Ishikawa (cell line): Measurements from ENCODE around the gene BRI3.

ENCODE experiments used
- CEBPB ChIP-seq: IDR thresholded peaks from 2 replicates; pipeline ENCODE4 v1.6.1; 2012
- CREB1 ChIP-seq: IDR thresholded peaks from 2 replicates; pipeline ENCODE4 v1.6.1; 2012; ENCODE audit warnings: low read depth
- EGR1 ChIP-seq: IDR thresholded peaks from 2 replicates; pipeline ENCODE4 v1.6.1; 2012
- EP300 ChIP-seq: IDR thresholded peaks from 2 replicates; pipeline ENCODE4 v1.6.1; 2012; ENCODE audit warnings: borderline replicate concordance
- FOXM1 ChIP-seq: IDR thresholded peaks from 2 replicates; pipeline ENCODE4 v1.6.1; 2012; ENCODE audit warnings: low read depth, borderline replicate concordance
- NFIC ChIP-seq: IDR thresholded peaks from 2 replicates; pipeline ENCODE4 v1.6.1; 2012
- RAD21 ChIP-seq: IDR thresholded peaks from 2 replicates; pipeline ENCODE4 v1.6.1; 2012; ENCODE audit warnings: low read depth
- TAF1 ChIP-seq: IDR thresholded peaks from 2 replicates; pipeline ENCODE4 v1.6.1; 2012; ENCODE audit warnings: low read depth, mild to moderate bottlenecking
- TCF12 ChIP-seq: IDR thresholded peaks from 2 replicates; pipeline ENCODE4 v1.6.1; 2012; ENCODE audit warnings: low read depth
- TEAD4 ChIP-seq: IDR thresholded peaks from 2 replicates; pipeline ENCODE4 v1.6.1; 2012
- YY1 ChIP-seq: IDR thresholded peaks from 2 replicates; pipeline ENCODE4 v1.6.1; 2012; ENCODE audit warnings: low read depth
- ZBTB7A ChIP-seq: IDR thresholded peaks from 2 replicates; pipeline ENCODE4 v1.6.1; 2012; ENCODE audit warnings: low read depth
- TF ChIP-seq, protein P1 (sequence below): IDR thresholded peaks from 2 replicates; pipeline ENCODE4 v1.6.1; 2012
- TF ChIP-seq, protein P2 (sequence below): IDR thresholded peaks from 2 replicates; pipeline ENCODE4 v1.6.1; 2012; ENCODE audit warnings: low read depth, mild to moderate bottlenecking
- TF ChIP-seq, protein P3 (sequence below): IDR thresholded peaks from 2 replicates; pipeline ENCODE4 v1.6.1; 2012

BRI3 gene

DNA sequence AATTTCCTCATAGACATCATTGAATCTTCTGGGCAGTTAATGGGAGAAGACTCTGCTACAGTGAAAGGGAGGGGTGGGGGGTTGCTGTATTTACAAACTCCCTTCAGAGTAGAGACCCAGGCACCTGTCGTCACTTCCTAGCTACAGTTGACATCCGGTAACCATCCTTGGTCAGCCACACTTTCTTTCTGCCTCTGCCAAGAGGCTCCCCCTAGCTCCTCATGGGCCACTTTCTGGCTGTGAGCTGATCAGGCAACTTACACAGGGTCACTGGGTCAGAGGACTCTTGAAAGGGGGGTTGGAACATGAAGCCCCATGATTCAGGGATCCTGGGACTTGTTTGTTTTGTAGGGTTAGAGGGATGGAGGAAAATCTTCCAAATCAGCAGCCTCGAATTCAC lies 30.7 kb upstream of the BRI3 start:
- TF ChIP-seq, protein P1, sequence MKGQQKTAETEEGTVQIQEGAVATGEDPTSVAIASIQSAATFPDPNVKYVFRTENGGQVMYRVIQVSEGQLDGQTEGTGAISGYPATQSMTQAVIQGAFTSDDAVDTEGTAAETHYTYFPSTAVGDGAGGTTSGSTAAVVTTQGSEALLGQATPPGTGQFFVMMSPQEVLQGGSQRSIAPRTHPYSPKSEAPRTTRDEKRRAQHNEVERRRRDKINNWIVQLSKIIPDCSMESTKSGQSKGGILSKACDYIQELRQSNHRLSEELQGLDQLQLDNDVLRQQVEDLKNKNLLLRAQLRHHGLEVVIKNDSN = no peak
- no peak for TF ChIP-seq ZBTB7A
- TF ChIP-seq, protein P2, sequence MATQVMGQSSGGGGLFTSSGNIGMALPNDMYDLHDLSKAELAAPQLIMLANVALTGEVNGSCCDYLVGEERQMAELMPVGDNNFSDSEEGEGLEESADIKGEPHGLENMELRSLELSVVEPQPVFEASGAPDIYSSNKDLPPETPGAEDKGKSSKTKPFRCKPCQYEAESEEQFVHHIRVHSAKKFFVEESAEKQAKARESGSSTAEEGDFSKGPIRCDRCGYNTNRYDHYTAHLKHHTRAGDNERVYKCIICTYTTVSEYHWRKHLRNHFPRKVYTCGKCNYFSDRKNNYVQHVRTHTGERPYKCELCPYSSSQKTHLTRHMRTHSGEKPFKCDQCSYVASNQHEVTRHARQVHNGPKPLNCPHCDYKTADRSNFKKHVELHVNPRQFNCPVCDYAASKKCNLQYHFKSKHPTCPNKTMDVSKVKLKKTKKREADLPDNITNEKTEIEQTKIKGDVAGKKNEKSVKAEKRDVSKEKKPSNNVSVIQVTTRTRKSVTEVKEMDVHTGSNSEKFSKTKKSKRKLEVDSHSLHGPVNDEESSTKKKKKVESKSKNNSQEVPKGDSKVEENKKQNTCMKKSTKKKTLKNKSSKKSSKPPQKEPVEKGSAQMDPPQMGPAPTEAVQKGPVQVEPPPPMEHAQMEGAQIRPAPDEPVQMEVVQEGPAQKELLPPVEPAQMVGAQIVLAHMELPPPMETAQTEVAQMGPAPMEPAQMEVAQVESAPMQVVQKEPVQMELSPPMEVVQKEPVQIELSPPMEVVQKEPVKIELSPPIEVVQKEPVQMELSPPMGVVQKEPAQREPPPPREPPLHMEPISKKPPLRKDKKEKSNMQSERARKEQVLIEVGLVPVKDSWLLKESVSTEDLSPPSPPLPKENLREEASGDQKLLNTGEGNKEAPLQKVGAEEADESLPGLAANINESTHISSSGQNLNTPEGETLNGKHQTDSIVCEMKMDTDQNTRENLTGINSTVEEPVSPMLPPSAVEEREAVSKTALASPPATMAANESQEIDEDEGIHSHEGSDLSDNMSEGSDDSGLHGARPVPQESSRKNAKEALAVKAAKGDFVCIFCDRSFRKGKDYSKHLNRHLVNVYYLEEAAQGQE = no peak
- TF ChIP-seq, protein P3, sequence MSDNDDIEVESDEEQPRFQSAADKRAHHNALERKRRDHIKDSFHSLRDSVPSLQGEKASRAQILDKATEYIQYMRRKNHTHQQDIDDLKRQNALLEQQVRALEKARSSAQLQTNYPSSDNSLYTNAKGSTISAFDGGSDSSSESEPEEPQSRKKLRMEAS = no peak
- TF ChIP-seq TAF1 = no peak
- no peak for TF ChIP-seq EGR1
- no peak for TF ChIP-seq TEAD4
- TF ChIP-seq TCF12 = no peak
- no peak for TF ChIP-seq EP300
- TF ChIP-seq CEBPB = no peak
- TF ChIP-seq RAD21 = no peak
- TF ChIP-seq CREB1 = no peak
- TF ChIP-seq YY1 = no peak
- no peak for TF ChIP-seq FOXM1
- TF ChIP-seq NFIC = no peak

DNA sequence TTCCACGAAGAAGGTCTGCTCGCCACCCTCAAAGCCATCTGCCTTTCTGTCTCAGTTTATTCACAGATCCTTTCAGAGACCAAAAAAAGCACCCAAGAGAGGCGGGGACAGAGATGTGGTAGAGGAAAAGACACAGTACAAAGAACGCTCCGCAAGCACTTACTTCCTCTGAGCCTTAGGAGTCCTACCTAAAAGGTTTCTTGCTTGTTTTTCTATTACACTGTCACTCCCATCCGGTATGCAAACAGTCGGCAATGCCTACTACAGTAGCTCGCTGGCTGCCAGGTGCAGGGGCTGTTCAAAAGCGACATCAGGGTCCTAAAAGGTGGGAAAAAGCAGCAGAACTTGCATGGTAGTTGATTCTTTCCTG lies 30.3 kb upstream of the BRI3 start:
- TF ChIP-seq, protein P3 = no peak
- TF ChIP-seq, protein P2 = no peak
- TF ChIP-seq NFIC (no peak), YY1 (no peak), CEBPB (no peak), EGR1 (no peak), TEAD4 (no peak), RAD21 (no peak), ZBTB7A (no peak; the same call in 1 of the 2 replicates), FOXM1 (no peak), TAF1 (no peak), EP300 (no peak), CREB1 (no peak), TCF12 (no peak)
- TF ChIP-seq, protein P1 = no peak

DNA sequence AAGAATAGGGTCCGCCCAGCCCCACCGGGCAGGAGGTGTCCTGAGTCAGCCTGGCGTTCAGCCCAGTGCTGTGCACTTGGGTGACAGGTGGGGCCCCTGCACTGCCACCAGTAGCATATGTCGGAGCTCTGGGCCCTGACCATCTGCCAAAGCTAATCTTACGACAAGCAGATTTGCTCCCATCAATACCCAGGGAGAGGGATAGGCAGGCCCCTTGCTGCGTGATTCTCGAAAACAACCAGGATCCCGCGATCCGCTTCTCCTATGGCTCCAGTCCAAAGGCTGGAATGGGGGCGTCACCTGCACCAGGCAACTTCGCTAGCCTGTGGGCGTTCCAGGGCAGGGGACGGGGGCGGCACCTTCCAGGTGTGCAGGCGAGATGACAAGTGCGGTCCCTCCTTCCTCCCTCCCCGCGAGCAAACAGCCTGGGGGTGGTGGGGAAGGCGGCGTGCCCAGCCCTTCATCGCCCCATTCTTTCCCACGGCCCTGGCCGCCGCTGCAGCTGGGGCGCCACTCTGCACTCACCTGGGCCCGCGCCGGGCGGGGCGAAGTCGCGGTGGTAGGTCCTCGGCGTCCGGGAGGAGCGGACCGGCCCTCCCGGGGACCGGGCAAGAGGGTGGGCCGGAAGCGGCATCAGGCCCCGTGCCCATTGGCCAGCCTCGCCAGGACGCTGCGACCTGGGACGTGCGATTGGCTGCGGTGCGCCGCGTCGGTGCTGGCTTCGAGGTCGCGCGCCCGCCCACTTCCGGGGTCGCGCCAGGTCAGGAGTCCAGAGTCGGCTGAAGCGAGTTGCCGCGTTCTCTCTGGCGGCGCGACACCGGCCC lies 29.7 kb upstream of the BRI3 start, which contains the start of gene TECPR1:
Gene TECPR1, minus strand, starts transcription at position 632 of the 824 bp plus-strand sequence. CDS start 6,086 bp downstream, outside the sequence.
- TF ChIP-seq RAD21 = no peak
- TF ChIP-seq ZBTB7A = 0 out of 2 replicates have a peak, but pooled peaks have one; percentile 53
- TF ChIP-seq, protein P3 = peak; percentile 59
- TF ChIP-seq, protein P1 = peak; percentile 39; the same call in 1 of the 2 replicates
- TF ChIP-seq, protein P2 = no peak
- peak; percentile 42 for TF ChIP-seq TCF12
- TF ChIP-seq TEAD4 = 0 out of 2 replicates have a peak, but pooled peaks have one; percentile 3
- TF ChIP-seq YY1 = no peak
- TF ChIP-seq CREB1 = peak; percentile 77; the same call in 1 of the 2 replicates
- TF ChIP-seq NFIC = peak; percentile 49; the same call in 1 of the 2 replicates
- peak; percentile 65; the same call in 1 of the 2 replicates for TF ChIP-seq TAF1
- peak; percentile 74 for TF ChIP-seq EGR1
